Endothelial cell of umbilical vein (primary cell): ENCODE measurements around the gene TEX48. TPM values are rescaled to one million over a fixed set of nuclear protein-coding genes. Genes with fewer than 3 reads are reported as not detected.

Experiments used
- BruUV-seq: library from RNA; stranded (reverse); fragments of 400-500 nt; replicated peaks from 2 replicates; lab custom pipeline; 2021; lab: Mats Ljungman, UMichigan
- CTCF ChIA-PET: fragments of 300-600, 350-600 bp; sonication (Branson Sonifier 250); formaldehyde crosslinking; loops from one replicate; lab custom pipeline; 2021; ENCODE audit warnings: antibody characterized with exemption, inconsistent platforms; lab: Charles Lee
- POLR2A ChIA-PET: fragments of 300-600, 350-600 bp; sonication (Branson Sonifier 250); formaldehyde crosslinking; loops from one replicate; lab custom pipeline; 2021; ENCODE audit warnings: antibody characterized with exemption, inconsistent platforms; lab: Charles Lee
- DNase-seq: peaks from one replicate; pipeline ENCODE4 v3.0.0-alpha.2; 2011; ENCODE audit warnings: low read depth, low spot score
- FAIRE-seq: peaks from 2 replicates; lab custom pipeline; 2011; peaks lifted over from hg19 to GRCh38; lab: Jason Lieb, UNC
- H2AFZ ChIP-seq: 2 replicates; pipeline ENCODE4 v1.6.0; 2012; ENCODE audit warnings: low read depth, low read length, control low read depth, inconsistent platforms
- H3K27ac ChIP-seq: 2 replicates; pipeline ENCODE4 v1.5.1; 2011; ENCODE audit warnings: low read depth, mild to moderate bottlenecking, control low read depth, low read length, moderate library complexity; ENCODE audit not compliant: insufficient read depth
- H3K27me3 ChIP-seq, 2 experiments: 2 replicates each; pipeline versions ENCODE4 v1.6.0 to v1.6.1; 2011; ENCODE audit warnings: low read length in 2 of 2, mixed read lengths in 1 of 2; ENCODE audit not compliant: control insufficient read depth in 2 of 2, insufficient read depth in 2 of 2
- H3K36me3 ChIP-seq, 2 experiments: 2 replicates in 1 of 2; 3 replicates in 1 of 2; pipeline ENCODE4 v1.5.1; 2011; ENCODE audit warnings: low read length in 2 of 2, mild to moderate bottlenecking in 1 of 2, moderate library complexity in 1 of 2; ENCODE audit not compliant: control insufficient read depth in 2 of 2, insufficient read depth in 2 of 2; ENCODE audit errors: extremely low read depth in 1 of 2
- H3K4me1 ChIP-seq: 3 replicates; pipeline ENCODE4 v1.5.1; 2011; ENCODE audit warnings: mild to moderate bottlenecking, low read length; ENCODE audit not compliant: control insufficient read depth, insufficient read depth; ENCODE audit errors: extremely low read depth
- H3K4me2 ChIP-seq: 2 replicates; pipeline ENCODE4 v1.6.1; 2011; ENCODE audit warnings: low read length, control low read depth, mixed read lengths; ENCODE audit not compliant: insufficient read depth
- H3K4me3 ChIP-seq, 3 experiments: fragments of 200-600 bp in 1 of 3; sonication (generic), shearing (Covaris generic) in 1 of 3; replicated peaks in 1 of 3; 2 replicates each; pipeline ENCODE4 v1.5.1; 2011 to 2016; ENCODE audit warnings: control low read depth in 3 of 3, low read length in 3 of 3, mild to moderate bottlenecking in 2 of 3, inconsistent platforms in 1 of 3, low read depth in 1 of 3, moderate library complexity in 1 of 3; ENCODE audit not compliant: insufficient read depth in 1 of 3
- H3K79me2 ChIP-seq: 2 replicates; pipeline ENCODE4 v1.6.0; 2012; ENCODE audit warnings: low read length, inconsistent platforms; ENCODE audit not compliant: control insufficient read depth, insufficient read depth
- H3K9ac ChIP-seq: replicated peaks from 2 replicates; pipeline ENCODE3; 2011; ENCODE audit warnings: low read length, control low read depth; ENCODE audit not compliant: insufficient read depth; ENCODE audit errors: extremely low read depth
- H3K9me1 ChIP-seq: replicated peaks from 3 replicates; pipeline ENCODE4 v1.6.0; 2011; ENCODE audit warnings: mild to moderate bottlenecking, low read length; ENCODE audit not compliant: control insufficient read depth, insufficient read depth; ENCODE audit errors: extremely low read depth
- H3K9me3 ChIP-seq: replicated peaks from 2 replicates; pipeline ENCODE4 v1.5.1; 2012; ENCODE audit warnings: low read length, inconsistent platforms; ENCODE audit not compliant: control insufficient read depth, insufficient read depth
- H4K20me1 ChIP-seq: replicated peaks from 2 replicates; pipeline ENCODE3; 2011; ENCODE audit warnings: mild to moderate bottlenecking, low read length; ENCODE audit not compliant: control insufficient read depth, insufficient read depth; ENCODE audit errors: extremely low read depth
- POLR2A ChIP-seq: IDR thresholded peaks from 2 replicates; pipeline ENCODE4 v1.6.1; 2012; ENCODE audit warnings: low read depth, mild to moderate bottlenecking, control low read depth, low read length
- dilution Hi-C: fragments of 300-500 bp; cut with MboI; formaldehyde crosslinking; loops from one replicate; pipeline ENCODE4 v1.15.0; 2019; ENCODE audit warnings: low sequenced_read_pairs; ENCODE audit not compliant: extremely low pct_ligation_motif_present
- intact Hi-C: fragments of 100-400 bp; cut with micrococcal nuclease; formaldehyde crosslinking; loops from one replicate; pipeline ENCODE4 v1.10.0; 2022
- polyA plus RNA-seq, 4 experiments: library from polyadenylated mRNA; depleted of rRNA in 3 of 4; stranded (reverse) in 3 of 4; unstranded in 1 of 4; fragments of >200 nt; gene quantifications; 2 replicates each; pipeline versions ENCODE4 v1.2.1 to v1.2.3, GENCODE V29; 2011 to 2012; ENCODE audit warnings: missing spikeins in 1 of 4
- total RNA-seq: library from RNA; stranded (reverse); gene quantifications from 2 replicates; pipeline ENCODE4 v1.2.3, GENCODE V29; 2021
- TF ChIP-seq, protein P1 (sequence below), 2 donors: IDR thresholded peaks; 1 replicate in 1 of 2; 2 replicates in 1 of 2; pipeline ENCODE4 v1.5.1; 2011; ENCODE audit warnings: low read length in 2 of 2, mild to moderate bottlenecking in 2 of 2, moderate library complexity in 2 of 2, control low read depth in 1 of 2, inconsistent platforms in 1 of 2, low read depth in 1 of 2; ENCODE audit not compliant: insufficient read depth in 1 of 2; ENCODE audit errors: extremely low read depth in 1 of 2

Gene TEX48
- total and polyA plus RNA-seq, 2 donors (not counting 3 experiments of a cell fraction or from before 2014, with no cell fraction given), result not detected

DNA sequence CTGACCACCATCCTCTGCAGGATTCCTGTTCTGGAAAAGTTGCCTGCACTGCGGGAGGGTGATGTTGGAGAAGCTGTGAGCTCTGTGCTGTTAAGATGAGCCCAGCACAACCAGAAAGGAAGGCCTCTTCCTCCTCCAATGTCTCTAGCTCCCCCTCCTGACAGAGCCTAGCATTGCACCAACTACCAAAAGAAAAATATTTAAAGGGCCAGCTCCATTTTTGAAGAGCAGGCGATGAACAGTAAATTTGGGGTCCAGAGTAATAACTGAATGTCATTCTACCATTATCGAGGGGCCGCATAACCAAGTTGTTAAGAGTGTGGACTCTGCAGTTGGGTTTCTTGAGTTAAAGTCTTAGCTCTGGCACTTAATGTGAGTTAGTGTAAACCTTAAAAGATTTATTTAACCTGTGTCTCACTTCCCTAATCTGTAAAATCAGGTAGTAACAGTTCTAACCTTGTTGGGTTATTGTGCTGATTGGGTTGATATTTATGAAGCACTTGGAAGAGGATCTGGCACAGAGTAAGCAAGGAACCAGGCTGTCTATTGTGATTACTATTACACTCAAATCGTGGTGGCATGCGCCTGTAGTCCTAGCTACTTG is 28.3 kb downstream of the TEX48 start:
- H3K9me3 ChIP-seq, result no peaks in the 10 kb centered on the region
- dilution Hi-C loops, result no loop called here

More for the DNA sequence above, 28.3 kb downstream of the TEX48 start:
- no peak overlapping the region for H2AFZ ChIP-seq
- no peak overlapping the region for H3K9ac ChIP-seq
- FAIRE-seq (peak; percentile 93), DNase-seq (peak; percentile 76)
- no peaks in the 10 kb centered on the region for H3K36me3 ChIP-seq
- POLR2A ChIA-PET, result interaction anchor here (0.6 to 1.1 kb wide), 2 partner anchors 61 to 66 kb away, joined by 3 read pairs; partner anchors contain the start of gene ATP6V1G1
- TF ChIP-seq POLR2A, result no peak
- TF ChIP-seq, protein P1, sequence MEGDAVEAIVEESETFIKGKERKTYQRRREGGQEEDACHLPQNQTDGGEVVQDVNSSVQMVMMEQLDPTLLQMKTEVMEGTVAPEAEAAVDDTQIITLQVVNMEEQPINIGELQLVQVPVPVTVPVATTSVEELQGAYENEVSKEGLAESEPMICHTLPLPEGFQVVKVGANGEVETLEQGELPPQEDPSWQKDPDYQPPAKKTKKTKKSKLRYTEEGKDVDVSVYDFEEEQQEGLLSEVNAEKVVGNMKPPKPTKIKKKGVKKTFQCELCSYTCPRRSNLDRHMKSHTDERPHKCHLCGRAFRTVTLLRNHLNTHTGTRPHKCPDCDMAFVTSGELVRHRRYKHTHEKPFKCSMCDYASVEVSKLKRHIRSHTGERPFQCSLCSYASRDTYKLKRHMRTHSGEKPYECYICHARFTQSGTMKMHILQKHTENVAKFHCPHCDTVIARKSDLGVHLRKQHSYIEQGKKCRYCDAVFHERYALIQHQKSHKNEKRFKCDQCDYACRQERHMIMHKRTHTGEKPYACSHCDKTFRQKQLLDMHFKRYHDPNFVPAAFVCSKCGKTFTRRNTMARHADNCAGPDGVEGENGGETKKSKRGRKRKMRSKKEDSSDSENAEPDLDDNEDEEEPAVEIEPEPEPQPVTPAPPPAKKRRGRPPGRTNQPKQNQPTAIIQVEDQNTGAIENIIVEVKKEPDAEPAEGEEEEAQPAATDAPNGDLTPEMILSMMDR (IDR thresholded peaks at IDR 0.05; ENCODE audit: extremely low read depth in 1 of 2, insufficient read depth in 1 of 2, low read depth in 1 of 2, low read length in 2 of 2), result peak; percentile 89 to 93
- H3K4me3 ChIP-seq, result no peak overlapping the region
- no peak overlapping the region for H3K4me2 ChIP-seq
- no peaks in the 10 kb centered on the region for H4K20me1 ChIP-seq
- no peak overlapping the region for H3K27ac ChIP-seq
- CTCF ChIA-PET, result interaction anchor here (0.5 to 9.3 kb wide), 81 partner anchors 8 to 571 kb away, joined by 3 to 397 read pairs (median 5); partner anchors contain the start of genes AKNA, ATP6V1G1 and TMEM268
- H3K9me1 ChIP-seq, result no peaks in the 10 kb centered on the region
- intact Hi-C loops, result loop anchor here (1.0 kb wide), 6 partner anchors 61 to 314 kb away; no protein-coding TSS in a partner anchor
- H3K4me1 ChIP-seq, result no peaks in the 10 kb centered on the region
- no peaks in the 10 kb centered on the region for H3K79me2 ChIP-seq
- H3K27me3 ChIP-seq, result peaks cover 0 to 1% of the 10 kb centered on the region in 2 experiments
- BruUV-seq, result no TSS peak
